Lung (tissue), 12 donors: ENCODE measurements around the gene TM7SF3. TPM values are rescaled to one million over a fixed set of nuclear protein-coding genes. Genes with fewer than 3 reads are reported as not detected.
"Not testable (repeated sequence)": the region's sequence is repeated elsewhere in the genome, so short reads cannot be mapped to it uniquely, and the experiment has no call there.

ENCODE experiments used
- ATAC-seq: fragments of 200-7000 bp; cut with Tn5 transposase; one replicate; pipeline ENCODE4 v1.9.1; 2020; ENCODE audit warnings: moderate number of reproducible peaks; ENCODE audit not compliant: insufficient read depth, low FRiP score
- DNase-seq, 3 donors: peaks; one replicate each; pipeline ENCODE4 v3.0.0-alpha.2; 2013 to 2017
- H3K27ac ChIP-seq, 2 donors: one replicate each; pipeline ENCODE4 v1.5.1; 2013; ENCODE audit warnings: mild to moderate bottlenecking in 2 of 2, moderate library complexity in 2 of 2, control low read depth in 1 of 2, inconsistent platforms in 1 of 2, low read depth in 1 of 2, low read length in 1 of 2
- H3K27me3 ChIP-seq, 3 donors: one replicate each; pipeline ENCODE4 v1.5.1; 2013; ENCODE audit warnings: low read length in 2 of 3; ENCODE audit not compliant: control insufficient read depth in 3 of 3, insufficient read depth in 3 of 3
- H3K36me3 ChIP-seq, 4 donors: one replicate each; pipeline ENCODE4 v1.5.1; 2013; ENCODE audit warnings: low read length in 4 of 4, mild to moderate bottlenecking in 1 of 4, moderate library complexity in 1 of 4; ENCODE audit not compliant: control insufficient read depth in 4 of 4, insufficient read depth in 4 of 4
- H3K4me1 ChIP-seq, 5 donors: one replicate each; pipeline ENCODE4 v1.5.1; 2013; ENCODE audit warnings: low read length in 5 of 5, mild to moderate bottlenecking in 2 of 5, moderate library complexity in 1 of 5; ENCODE audit not compliant: control insufficient read depth in 5 of 5, insufficient read depth in 5 of 5
- H3K4me3 ChIP-seq: one replicate; pipeline ENCODE4 v1.5.1; 2013; ENCODE audit warnings: mild to moderate bottlenecking, control low read depth, moderate library complexity
- H3K9ac ChIP-seq, 2 donors: one replicate each; pipeline ENCODE4 v1.5.1; 2013; ENCODE audit warnings: low read length in 2 of 2, control low read depth in 1 of 2; ENCODE audit not compliant: insufficient read depth in 1 of 2
- H3K9me3 ChIP-seq, 4 donors: one replicate each; pipeline ENCODE4 v1.5.1; 2013; ENCODE audit warnings: low read length in 3 of 4, mild to moderate bottlenecking in 1 of 4, moderate library complexity in 1 of 4; ENCODE audit not compliant: control insufficient read depth in 4 of 4, insufficient read depth in 3 of 4
- WGBS, 2 donors: extraction: QIAGEN DNeasy Blood & Tissue Kit; methylation state at CpG; one replicate each; pipeline ENCODE4 v1.1.7; 2013; 5-methylcytosine and 5-hydroxymethylcytosine counted together
- polyA plus RNA-seq, 2 donors: library from polyadenylated mRNA; stranded (reverse); fragments of 200-250 nt; gene quantifications; one replicate each; pipeline ENCODE4 v1.2.1, GENCODE V29; 2013
- total RNA-seq, 2 donors: library from RNA; depleted of rRNA in 1 of 2; stranded (reverse); fragments of >200 nt in 1 of 2; gene quantifications; one replicate each; pipeline ENCODE4 v1.2.1, GENCODE V29; 2014 to 2021
- TF ChIP-seq, protein P1 (sequence below): IDR thresholded peaks from 2 replicates; pipeline ENCODE4 v1.5.1; 2012; ENCODE audit warnings: mild to moderate bottlenecking; ENCODE audit errors: control extremely low read depth, extremely low read depth
- donor health status: control.
- donor health status: control.
- donor health status: Bipolar disorder and iron deficiency.
- donor health status: healthy.
- donor health status: DM: yes; HTN: yes; CAD: no.

The TM7SF3 gene
- total and polyA plus RNA-seq, 4 donors = 28.4 to 60.4 (median 45.8) TPM

DNA sequence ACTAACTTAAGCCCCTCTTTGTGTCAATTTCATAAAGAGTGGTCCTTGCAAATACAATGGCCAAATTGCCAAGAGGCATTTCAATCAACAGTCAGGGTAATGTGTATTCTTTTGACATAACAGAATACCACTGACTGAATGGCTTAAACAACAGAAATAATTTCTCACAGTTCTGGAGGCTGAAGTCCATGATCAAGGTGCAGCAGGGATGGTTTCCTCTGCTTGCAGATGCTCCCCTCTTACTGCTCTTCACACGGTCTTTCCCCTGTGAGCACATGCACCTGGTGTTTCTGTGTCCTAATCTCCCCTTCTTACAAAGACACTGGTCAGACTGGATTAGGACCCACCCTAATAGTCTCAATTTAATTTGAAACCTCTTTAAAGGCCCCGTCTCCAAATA, 44.0 kb downstream of the TM7SF3 start:
- H3K27ac ChIP-seq = no peak overlapping the region
- no peak for DNase-seq
- no peaks in the 10 kb centered on the region for H3K4me1 ChIP-seq
- no peak overlapping the region for H3K9ac ChIP-seq
- no peak overlapping the region for H3K4me3 ChIP-seq
- peaks cover 5 to 24% (median 14%) of the 10 kb centered on the region in 4 donors for H3K36me3 ChIP-seq
- no peak for ATAC-seq
- H3K27me3 ChIP-seq = no peaks in the 10 kb centered on the region
- no peaks in the 10 kb centered on the region for H3K9me3 ChIP-seq
- WGBS, 2 donors = 98 to 99% methylated on average over 2 of the region's 2 CpGs
- TF ChIP-seq, protein P1, sequence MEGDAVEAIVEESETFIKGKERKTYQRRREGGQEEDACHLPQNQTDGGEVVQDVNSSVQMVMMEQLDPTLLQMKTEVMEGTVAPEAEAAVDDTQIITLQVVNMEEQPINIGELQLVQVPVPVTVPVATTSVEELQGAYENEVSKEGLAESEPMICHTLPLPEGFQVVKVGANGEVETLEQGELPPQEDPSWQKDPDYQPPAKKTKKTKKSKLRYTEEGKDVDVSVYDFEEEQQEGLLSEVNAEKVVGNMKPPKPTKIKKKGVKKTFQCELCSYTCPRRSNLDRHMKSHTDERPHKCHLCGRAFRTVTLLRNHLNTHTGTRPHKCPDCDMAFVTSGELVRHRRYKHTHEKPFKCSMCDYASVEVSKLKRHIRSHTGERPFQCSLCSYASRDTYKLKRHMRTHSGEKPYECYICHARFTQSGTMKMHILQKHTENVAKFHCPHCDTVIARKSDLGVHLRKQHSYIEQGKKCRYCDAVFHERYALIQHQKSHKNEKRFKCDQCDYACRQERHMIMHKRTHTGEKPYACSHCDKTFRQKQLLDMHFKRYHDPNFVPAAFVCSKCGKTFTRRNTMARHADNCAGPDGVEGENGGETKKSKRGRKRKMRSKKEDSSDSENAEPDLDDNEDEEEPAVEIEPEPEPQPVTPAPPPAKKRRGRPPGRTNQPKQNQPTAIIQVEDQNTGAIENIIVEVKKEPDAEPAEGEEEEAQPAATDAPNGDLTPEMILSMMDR = no peak

DNA sequence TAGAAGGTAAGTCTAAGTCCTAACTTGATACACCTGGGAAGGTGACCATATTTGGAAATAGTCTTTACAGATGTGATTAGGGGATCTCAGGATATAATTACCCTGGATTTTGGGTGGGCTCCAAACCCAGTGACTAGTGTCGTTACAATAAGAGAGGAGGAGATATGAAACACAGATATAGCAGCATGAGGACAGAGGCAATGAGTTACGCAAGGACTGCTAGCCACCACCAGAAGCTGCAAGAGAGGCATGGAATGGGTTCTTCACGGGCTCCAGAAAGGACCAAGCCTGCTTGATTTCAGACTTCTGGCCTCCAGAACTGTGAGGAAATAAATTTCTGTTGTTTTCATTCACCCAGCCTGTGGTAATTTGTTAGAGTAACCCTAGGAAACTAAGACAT, 47.3 kb downstream of the TM7SF3 start:
- H3K9me3 ChIP-seq = no peaks in the 10 kb centered on the region
- TF ChIP-seq, protein P1 = no peak
- ATAC-seq = no peak
- no peak overlapping the region for H3K4me3 ChIP-seq
- H3K9ac ChIP-seq = no peak overlapping the region
- 82 to 88% methylated on average over 3 of the region's 3 CpGs for WGBS, 2 donors
- no peaks in the 10 kb centered on the region for H3K4me1 ChIP-seq
- no peak overlapping the region for H3K27ac ChIP-seq
- no peaks in the 10 kb centered on the region for H3K27me3 ChIP-seq
- DNase-seq = no peak
- peaks cover 5 to 22% (median 8%) of the 10 kb centered on the region in 4 donors for H3K36me3 ChIP-seq

DNA sequence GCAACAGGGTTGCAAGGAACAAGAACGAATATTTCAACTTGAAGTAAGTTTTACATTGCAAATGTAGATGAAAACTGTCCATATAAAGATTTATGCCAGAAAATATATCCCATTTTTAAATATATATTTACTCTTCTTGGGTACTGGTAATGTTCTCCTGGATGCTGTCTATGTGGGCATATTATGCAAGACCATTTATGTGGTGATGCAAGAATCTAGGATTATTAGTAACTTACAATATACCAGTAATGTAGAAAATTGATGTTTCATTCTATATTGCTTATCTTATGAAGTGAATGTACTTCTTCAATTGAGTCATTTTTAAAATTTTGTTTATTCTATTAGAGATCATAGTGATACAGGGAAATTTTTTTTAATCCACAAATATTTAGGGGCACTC, 50.8 kb downstream of the TM7SF3 start:
- TF ChIP-seq, protein P1 = no peak
- Histone ChIP-seq H3K27ac (no peak overlapping the region), H3K27me3 (no peaks in the 10 kb centered on the region), H3K9me3 (no peaks in the 10 kb centered on the region), H3K36me3 (peaks cover 7 to 13% (median 12%) of the 10 kb centered on the region in 4 donors), H3K4me3 (no peak overlapping the region), H3K4me1 (no peaks in the 10 kb centered on the region), H3K9ac (no peak overlapping the region)
- no peak for ATAC-seq
- DNase-seq = no peak
- 83 to 95% methylated on average over 1 of the region's 1 CpG for WGBS, 2 donors

DNA sequence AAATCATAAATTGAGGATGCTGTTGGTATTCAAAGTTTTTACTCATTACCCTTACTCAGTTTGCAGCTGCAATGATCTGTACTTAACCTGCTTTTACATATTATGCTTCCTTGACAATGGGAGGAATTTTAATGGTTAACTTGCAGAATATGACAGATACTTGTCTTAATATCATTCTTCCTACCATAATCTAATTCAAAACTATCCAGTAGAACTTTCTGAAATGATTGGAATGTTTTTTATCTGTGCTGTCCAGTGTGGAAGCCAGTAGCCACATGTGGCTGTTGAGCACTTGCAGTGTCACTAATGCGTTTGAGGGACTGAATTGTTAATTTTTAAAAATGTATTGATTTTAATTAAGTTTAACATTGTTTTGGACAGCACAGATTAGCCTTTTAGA, 52.4 kb downstream of the TM7SF3 start:
- DNase-seq = no peak
- 90 to 91% methylated on average over 1 of the region's 1 CpG for WGBS, 2 donors
- Histone ChIP-seq H3K4me1 (no peaks in the 10 kb centered on the region), H3K9ac (no peak overlapping the region), H3K9me3 (no peaks in the 10 kb centered on the region), H3K27ac (no peak overlapping the region), H3K36me3 (peaks cover 8 to 15% (median 12%) of the 10 kb centered on the region in 4 donors), H3K27me3 (no peaks in the 10 kb centered on the region), H3K4me3 (no peak overlapping the region)
- ATAC-seq = no peak
- TF ChIP-seq, protein P1 = no peak

DNA sequence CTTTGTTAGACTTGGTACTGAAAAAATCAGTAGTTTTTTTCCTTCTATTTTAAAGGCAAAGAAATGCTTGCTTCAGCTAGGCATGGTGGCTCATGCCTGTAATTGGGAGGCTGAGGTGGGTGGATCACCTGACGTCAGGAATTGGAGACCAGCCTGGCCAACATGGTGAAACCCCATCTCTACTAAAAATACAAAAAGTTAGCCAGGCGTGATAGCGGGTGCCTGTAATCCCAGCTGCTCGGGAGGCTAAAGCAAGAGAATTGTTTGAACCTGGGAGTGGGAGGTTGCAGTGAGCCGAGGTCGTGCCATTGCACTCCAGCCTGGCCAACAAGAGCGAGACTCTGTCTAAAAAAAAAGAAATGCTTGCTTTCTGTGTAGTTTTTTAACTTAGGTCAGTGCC, 52.8 kb downstream of the TM7SF3 start:
- H3K9ac ChIP-seq, DNase-seq, H3K9me3 ChIP-seq, H3K27me3 ChIP-seq, ATAC-seq, H3K4me1 ChIP-seq, H3K27ac ChIP-seq, H3K4me3 ChIP-seq: not testable (repeated sequence)
- H3K36me3 ChIP-seq = peaks cover 9 to 16% (median 14%) of the 10 kb centered on the region in 4 donors
- 96% methylated on average over 7 of the region's 7 CpGs for WGBS, 2 donors
